GM23248 (cell line): Measurements from ENCODE around the gene KNDC1.

Source experiments
- EZH2 ChIP-seq: fragments of 200-600 bp; sonication (generic); IDR thresholded peaks from 2 replicates; pipeline ENCODE4 v1.6.1; 2018; ENCODE audit warnings: antibody characterized with exemption, mild to moderate bottlenecking; ENCODE audit not compliant: insufficient read depth, poor library complexity, severe bottlenecking
- EZH2phosphoT487 ChIP-seq: fragments of 200-600 bp; sonication (generic); IDR thresholded peaks from 2 replicates; pipeline ENCODE4 v1.6.1; 2018; ENCODE audit warnings: antibody characterized with exemption, moderate library complexity, mild to moderate bottlenecking, low read depth; ENCODE audit not compliant: insufficient read depth

GRCh38 chr10:133249094-133249780, 89.2 kb downstream of the KNDC1 start:
- TF ChIP-seq EZH2 (no peak), EZH2phosphoT487 (no peak)
